Measurements from ENCODE around the gene TNIP1.

GRCh38 chr5:151110122-151110681, 29.4 kb upstream of the TNIP1 start:
- TF ChIP-seq CTCF (conservative IDR thresholded peaks at IDR 0.05; ENCODE audit: low read length) (no peak), EZH2phosphoT487 (IDR thresholded peaks at IDR 0.05; ENCODE audit: borderline replicate concordance, low read depth, low read length) (no peak)
